ENCODE measurements around the gene TENT5C.
"Not testable (repeated sequence)": the region's sequence is repeated elsewhere in the genome, so short reads cannot be mapped to it uniquely, and the experiment has no call there.

TENT5C gene

DNA sequence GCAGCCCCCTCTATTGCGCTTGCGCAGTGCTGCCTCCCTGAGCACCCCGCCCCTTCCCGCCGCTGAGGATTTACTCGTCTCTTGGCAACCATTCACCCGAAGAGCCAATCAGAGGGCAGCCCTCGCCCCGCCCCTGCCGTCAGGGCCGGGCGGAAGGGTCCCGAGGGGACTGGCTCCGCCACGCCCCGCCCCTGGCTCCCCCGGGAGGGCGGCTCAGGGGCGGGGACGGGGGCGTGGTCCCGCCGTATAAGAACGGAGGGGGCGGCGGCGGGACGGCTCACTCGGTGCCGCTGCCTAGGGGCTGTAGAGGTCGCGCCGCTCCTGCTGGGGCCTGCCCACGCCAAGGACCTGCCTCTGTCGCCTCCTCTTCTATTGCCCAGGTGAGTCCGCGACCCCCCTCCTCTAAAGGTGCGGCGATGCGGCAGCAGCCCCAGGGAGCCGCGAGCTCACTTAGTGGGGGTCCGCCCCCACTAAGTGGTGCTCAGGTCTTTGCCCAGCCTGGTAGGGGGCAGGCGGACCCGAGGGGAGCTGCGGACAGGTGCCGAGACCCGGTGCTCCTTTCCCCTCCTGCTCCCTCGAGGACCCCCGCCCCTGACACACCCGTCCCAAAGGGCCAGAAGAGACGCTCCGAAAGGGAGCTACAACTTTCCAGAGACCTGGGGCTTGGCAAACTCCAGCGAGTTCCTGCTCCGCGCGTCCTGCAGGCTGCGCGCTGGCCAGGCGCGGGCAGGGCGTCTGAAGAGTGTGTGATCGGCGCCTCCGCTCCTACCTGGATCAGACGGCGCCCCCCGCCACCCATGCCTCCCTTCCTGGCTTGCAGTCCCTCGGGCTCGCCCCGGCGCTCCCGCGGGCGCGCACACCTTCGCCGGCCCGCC lies at the start of gene TENT5C:
Gene TENT5C, plus strand, starts transcription at position 275 of the 875 bp plus-strand sequence. CDS start 16,821 bp downstream, outside the sequence.
- DNase-seq (ENCODE audit: low spot score): peak; percentile 99

- no peak for DNase-seq (ENCODE audit: low spot score)
These were observed 49.5 kb upstream of the TENT5C start for GRCh38 chr1:117556341-117556740.

GRCh38 chr1:117556976-117557375 lies 48.9 kb upstream of the TENT5C start:
- DNase-seq (ENCODE audit: low spot score): no peak

DNA sequence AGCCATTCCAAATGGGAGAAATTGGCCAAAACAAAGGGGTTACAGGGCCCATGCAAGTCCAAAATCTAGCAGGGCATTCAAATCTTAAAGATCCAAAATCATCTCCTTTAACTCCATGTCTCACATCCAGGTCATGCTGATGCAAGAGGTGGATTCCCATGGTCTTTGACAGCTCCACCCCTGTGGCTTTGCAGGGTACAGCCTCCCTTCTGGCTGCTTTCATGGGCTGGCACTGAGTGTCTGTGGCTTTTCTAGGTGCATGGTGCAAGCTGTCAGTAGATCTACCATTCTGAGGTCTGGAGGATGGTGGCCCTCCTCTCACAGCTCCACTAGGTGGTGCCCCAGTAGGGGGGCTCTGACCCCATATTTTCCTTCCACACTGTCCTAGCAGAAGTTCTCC lies 47.4 kb upstream of the TENT5C start:
- DNase-seq (ENCODE audit: low spot score): not testable (repeated sequence)

DNA sequence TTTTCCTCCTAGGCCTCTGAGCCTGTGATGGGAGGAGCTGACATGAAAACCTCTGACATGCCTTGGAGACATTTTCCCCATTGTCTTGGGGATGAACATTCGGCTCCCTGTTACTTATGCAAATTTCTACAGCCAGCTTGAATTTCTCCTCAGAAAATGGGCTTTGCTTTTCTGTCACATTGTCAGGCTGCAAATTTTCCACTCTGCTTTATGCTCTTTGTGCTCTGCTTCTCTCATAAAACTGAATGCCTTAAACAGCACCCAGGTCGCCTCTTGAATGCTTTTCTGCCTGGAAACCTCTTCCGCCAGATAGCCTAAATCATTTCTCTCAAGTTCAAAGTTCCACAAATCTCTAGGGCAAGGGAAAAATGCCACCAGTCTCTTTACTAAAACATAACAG lies 46.7 kb upstream of the TENT5C start:
- no peak for DNase-seq (ENCODE audit: low spot score)

GRCh38 chr1:117559985-117560384 lies 45.9 kb upstream of the TENT5C start:
- no peak for DNase-seq (ENCODE audit: low spot score)

DNA sequence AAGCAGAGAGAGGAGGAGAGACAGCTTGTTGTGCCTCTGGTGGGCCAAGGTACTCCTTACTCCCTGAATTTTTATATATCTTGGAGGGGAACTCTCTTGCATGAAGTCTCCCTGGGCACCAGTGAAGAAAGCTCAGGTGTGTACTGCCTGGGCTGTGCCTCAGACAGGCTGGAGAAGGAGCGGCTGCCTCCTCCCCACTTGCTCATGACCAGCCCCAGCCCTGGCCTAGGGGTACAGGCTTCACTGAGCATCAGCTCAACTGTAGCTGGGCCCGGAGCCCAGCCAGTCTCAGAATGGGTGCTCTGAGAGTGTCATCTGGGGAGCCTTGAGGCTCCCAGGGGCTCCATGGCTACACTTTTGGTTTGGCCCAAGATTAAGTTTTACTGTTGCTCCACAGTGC lies 44.8 kb upstream of the TENT5C start:
- DNase-seq (ENCODE audit: low spot score): no peak

DNA sequence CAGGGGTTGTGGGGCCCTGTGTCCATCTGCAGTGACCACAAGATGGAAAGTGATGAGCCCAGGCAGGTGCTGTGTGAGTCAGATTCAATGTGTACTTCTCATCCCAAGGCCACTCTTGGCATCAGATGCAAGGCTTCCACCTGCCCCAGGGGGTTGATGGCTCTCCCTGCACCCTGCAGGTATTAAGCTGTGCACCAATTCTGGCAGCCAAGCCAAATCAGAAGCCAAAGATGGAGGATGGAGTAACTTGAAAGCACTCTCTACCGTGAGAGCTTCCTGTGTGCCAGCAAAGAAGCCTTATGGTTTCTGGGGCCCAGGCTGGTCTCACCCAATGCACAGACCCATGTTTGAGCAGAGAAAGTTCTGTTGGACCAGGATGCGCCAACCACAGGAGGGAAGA lies 44.3 kb upstream of the TENT5C start:
- no peak for DNase-seq (ENCODE audit: low spot score)

DNA sequence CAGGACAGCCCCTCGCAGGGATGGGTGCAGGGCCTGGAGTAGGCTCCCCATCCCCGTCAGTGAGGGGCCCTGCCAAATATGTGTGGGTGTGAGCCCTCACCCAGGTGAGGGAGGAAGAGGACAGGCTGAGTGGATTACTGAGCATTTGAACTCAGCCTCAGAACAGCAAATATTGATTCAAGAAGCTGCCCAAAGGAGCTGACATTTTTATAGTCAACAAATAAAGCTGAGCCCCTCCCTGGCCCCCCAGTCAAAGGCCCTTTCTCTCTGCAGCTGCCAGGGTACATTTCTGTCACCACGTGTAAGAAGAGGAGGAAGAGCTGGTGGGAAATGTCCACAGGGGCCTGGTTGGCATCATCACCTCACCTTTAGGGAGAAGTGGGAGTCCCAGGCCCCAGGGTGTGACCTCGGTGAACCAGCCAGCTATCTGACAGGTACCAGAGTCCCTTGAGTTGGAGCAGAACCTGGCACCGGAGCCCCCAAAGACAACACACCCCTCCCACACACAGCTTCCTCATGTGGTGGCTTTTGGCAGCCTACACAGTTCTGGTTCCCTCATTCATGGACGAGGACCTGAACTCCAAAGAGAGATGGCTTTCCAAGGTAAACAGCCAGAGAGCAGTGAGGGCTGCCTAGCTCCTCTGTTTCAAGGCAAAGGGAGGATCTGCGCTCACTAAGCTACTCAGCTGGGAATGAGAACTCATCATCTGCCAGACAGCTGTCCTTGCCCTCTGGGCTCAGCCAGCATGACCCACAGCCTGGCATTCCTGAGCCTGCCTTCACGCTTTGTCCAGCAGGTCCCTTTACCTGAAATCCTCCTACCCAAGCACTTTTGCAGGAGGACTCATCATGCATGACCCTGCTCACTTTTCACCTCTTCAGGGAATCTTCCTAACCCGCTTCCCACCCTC lies 43.0 kb upstream of the TENT5C start:
- DNase-seq (ENCODE audit: low spot score): no peak

DNA sequence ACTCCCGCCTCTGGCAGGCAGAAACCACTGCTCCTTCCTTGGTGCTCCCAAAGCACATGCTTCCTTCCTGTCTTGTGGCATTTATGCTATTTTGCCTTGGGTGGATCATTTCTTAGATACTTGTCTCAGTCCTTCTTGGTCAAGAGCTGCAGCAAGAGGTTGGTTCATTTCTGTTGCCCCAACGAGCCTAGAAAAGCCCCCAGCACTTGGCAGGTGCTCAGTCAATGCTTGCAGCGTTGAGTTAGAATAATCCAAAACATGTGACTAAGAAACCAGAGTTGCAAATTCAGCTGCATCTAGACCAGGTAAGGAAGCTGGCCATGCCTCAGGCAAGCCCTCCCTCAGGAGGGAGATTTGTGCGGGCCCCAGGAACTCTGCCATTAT lies 42.4 kb upstream of the TENT5C start:
- DNase-seq (ENCODE audit: low spot score): no peak

DNA sequence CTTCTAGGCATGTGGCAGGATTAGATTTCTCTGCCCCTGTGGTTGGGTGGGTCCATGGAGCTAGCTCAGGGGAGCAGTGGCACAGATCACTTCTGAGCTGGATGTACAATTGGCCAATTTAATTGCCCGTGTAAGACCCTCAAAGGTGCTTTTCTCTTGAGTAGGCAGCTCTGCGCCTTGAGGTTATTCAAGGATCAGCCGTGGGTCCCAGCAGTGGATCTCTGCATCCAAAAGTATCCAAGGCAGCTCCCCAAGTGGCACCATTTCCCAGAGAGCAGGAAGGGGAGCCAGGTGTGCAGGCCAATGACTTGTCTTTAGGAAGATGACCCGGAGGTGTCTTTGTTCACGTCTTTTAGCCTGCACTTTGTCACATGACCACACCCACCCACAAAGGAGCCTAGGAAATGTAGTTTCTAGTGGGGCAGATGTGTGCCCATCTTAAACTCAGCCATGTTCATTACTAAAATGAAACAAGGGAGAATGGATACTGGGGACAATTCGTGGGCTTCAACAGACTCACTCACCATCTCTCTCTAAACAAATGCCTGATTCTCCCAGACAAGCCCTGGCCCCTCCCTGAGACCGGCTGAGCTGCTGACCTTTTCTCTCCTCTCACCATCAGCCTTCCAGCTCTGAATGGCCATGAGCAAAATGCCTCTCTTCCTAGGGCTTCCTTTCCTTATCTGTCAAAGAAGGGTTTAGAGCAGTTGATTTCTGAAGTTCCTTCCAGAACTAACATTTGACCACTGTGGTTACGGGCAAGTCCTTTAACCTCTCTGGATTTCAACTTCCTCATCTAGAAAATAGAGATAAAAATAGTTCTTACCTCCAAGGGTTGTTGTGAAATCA lies 41.4 kb upstream of the TENT5C start:
- no peak for DNase-seq (ENCODE audit: low spot score)

DNA sequence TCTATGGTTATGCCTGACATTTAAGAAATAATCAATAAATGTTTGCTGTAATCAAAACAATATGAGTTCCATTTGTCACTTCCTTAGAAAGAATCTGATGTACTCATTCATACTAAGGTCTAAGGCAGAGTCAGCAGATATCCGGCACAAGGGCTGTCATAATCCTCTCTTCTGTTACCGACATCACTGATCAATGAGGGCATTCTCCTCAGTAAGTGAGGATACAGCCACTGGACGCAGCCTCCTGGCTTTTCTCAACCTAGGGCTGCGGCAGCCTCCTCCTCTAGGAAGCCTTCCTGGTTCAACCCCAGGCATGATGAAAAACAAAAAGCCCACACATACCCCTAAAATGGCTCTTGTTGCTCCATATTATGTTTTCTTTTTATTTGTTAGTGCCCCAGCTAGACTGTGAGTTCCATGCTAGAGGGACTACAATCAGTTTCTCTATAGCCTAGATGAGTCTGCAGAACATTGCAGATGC lies 40.7 kb upstream of the TENT5C start:
- DNase-seq (ENCODE audit: low spot score): no peak

- no peak for DNase-seq (ENCODE audit: low spot score)
These were observed 39.9 kb upstream of the TENT5C start for GRCh38 chr1:117565745-117566455.

GRCh38 chr1:117566556-117566955 lies 39.3 kb upstream of the TENT5C start:
- no peak for DNase-seq (ENCODE audit: low spot score)

DNA sequence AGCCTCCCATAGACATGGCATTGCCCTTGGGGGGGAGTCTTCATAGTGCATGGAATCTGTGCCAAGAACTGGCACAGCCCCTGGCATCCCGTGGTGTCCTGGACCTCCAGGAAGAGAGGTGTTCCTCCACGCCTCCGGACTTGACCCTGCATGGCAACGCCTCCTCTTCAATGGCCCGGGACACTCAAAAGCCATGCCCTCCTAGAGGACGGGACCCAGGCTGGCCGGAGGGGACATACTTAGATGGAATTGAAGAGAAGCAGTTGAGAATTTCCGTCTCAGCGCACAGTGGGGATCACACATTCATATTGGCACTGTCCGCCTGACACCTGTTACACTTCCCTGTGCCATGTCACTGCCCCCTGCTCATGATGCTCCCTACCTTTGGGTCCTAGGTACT lies 38.4 kb upstream of the TENT5C start:
- no peak for DNase-seq (ENCODE audit: low spot score)

DNA sequence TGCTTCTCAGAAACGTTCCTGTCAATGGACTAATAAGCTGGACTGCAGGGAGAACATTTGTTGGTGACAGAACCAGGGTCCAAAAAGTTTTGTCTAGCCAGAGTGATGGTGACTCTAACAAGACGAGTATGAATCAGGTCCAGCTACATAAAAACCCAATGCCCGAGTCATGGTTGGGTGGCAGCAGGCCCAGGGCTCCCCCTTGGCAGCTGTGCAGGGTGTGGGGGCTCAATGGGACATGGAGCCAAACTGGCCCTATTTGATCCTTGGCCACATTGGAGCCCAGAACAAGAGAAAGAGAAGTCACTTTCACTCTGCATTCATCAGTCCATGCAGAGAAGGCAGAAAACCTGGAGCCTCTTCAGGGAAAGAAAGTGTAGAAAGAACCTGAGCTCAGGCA lies 37.9 kb upstream of the TENT5C start:
- no peak for DNase-seq (ENCODE audit: low spot score)

DNA sequence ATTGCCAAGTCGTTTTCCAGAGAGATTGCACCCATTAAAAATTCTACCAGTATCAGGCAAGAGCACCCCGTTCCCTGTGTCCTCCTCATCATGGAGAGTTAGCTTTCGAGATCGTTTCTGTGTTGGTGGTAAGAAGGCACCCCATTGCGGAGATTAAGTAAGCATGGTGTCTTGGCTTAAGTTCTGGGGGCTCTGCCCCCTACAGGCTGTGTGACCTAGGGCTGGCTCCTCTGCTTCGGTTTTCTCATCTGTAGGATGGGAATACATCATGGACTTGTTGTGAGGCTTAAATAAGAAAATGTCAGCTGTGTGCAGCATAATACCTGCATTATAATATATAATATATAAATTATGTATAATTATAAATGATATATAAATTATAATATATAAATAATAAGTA lies 36.8 kb upstream of the TENT5C start:
- no peak for DNase-seq (ENCODE audit: low spot score)

GRCh38 chr1:117569856-117570255 lies 36.0 kb upstream of the TENT5C start:
- no peak for DNase-seq (ENCODE audit: low spot score)

GRCh38 chr1:117570988-117571409 lies 34.8 kb upstream of the TENT5C start:
- no peak for DNase-seq (ENCODE audit: low spot score)

- no peak for DNase-seq (ENCODE audit: low spot score)
These were observed 34.4 kb upstream of the TENT5C start for GRCh38 chr1:117571496-117571895.

GRCh38 chr1:117572546-117572945 lies 33.3 kb upstream of the TENT5C start:
- peak; percentile 30 for DNase-seq (ENCODE audit: low spot score)

Measured in CD4-positive, alpha-beta T cell treated with Interleukin-6 at 100 ng/mL for 8 hours (primary cell).